AG09319 (cell line): ENCODE data around the gene DAGLA.

Source experiments
- DNase-seq: peaks from one replicate; pipeline ENCODE4 v3.0.0-alpha.2; 2010; ENCODE audit warnings: low read depth; ENCODE audit errors: extremely low read depth
- TF ChIP-seq, protein P1 (sequence below): IDR thresholded peaks from 2 replicates; pipeline ENCODE4 v1.5.1; 2011; ENCODE audit warnings: low read depth, mild to moderate bottlenecking, inconsistent platforms, low read length, moderate library complexity

DAGLA gene

DNA sequence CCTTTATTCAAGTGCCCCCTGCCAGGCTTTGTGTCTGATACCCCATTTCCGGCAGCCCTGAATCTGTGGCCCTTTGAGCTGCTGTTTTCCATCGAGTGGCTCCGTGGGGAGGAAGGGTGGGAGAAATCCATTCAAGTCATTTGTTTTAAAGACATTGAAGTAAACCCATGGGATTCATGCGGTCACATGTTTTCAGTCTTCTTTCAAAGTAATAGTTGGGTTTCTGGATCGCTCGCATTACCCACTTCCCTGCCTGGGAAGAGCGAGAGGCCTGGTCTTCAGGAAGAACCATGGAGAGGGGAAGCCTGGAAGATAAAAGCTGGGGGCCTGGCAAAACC, 14.4 kb downstream of the DAGLA start:
- TF ChIP-seq, protein P1, sequence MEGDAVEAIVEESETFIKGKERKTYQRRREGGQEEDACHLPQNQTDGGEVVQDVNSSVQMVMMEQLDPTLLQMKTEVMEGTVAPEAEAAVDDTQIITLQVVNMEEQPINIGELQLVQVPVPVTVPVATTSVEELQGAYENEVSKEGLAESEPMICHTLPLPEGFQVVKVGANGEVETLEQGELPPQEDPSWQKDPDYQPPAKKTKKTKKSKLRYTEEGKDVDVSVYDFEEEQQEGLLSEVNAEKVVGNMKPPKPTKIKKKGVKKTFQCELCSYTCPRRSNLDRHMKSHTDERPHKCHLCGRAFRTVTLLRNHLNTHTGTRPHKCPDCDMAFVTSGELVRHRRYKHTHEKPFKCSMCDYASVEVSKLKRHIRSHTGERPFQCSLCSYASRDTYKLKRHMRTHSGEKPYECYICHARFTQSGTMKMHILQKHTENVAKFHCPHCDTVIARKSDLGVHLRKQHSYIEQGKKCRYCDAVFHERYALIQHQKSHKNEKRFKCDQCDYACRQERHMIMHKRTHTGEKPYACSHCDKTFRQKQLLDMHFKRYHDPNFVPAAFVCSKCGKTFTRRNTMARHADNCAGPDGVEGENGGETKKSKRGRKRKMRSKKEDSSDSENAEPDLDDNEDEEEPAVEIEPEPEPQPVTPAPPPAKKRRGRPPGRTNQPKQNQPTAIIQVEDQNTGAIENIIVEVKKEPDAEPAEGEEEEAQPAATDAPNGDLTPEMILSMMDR: no peak

DNA sequence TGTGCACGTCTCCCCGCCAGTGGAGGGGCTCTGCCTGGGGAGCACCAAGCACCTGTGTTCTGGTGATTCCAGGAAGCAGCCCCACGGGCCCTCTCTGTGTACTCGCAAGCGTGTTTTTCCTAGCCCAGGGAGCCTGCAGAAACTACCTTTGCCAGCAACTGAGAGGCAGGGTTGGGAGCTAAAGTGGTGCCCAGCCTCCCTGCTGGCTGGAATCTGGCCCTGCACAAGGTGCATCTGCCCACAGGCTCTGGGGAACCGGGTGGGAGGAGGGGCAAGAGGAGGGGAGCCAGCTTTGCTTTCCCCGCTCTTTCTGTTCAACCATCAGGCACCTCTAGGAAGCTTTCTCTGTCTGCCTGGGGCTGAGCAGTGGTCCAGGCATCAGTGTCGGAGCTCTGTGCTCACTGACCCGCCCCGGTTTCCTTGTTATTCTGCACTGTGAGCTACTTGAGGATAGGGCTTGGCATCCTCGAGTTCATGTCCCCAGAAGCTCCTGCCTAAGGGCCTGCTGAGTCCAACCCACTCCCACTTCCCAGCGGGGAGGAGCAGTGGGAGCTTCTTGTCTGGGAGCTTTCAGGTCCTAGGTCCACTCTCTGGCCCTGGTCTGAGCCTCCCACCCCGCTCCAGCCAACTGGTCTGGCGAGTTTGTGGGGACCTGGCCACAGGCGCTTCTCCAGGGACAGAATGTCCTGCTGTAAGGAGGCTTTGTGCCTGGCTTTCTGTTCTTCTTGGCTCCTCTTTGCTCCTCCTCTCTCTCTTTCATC, 14.9 kb downstream of the DAGLA start:
- TF ChIP-seq, protein P1: no peak; the same call in none of the 2 replicates
- DNase-seq: no peak

More for the DNA sequence above, 14.4 kb downstream of the DAGLA start:
- no peak for DNase-seq

DNA sequence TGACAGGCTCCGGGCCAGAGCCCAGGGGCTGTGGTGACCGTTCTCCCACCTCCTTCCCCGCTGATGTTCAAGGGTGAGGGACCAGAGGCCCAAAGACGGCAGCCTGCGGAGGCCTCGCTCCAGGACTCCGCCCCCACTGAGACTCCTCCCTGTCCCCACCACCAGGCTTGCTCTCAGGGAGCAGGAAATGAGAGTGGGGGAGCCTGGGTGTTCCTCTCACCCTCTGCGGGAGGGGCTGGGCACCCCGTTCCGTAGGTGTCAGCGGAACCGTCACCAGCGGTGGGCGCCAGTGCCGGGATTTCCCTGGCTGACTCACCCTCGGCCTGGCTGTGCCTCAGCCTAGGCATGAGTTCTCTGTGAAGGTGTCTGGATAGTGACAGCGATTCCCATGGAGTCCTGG, 15.7 kb downstream of the DAGLA start:
- DNase-seq: no peak
- TF ChIP-seq, protein P1: no peak

DNA sequence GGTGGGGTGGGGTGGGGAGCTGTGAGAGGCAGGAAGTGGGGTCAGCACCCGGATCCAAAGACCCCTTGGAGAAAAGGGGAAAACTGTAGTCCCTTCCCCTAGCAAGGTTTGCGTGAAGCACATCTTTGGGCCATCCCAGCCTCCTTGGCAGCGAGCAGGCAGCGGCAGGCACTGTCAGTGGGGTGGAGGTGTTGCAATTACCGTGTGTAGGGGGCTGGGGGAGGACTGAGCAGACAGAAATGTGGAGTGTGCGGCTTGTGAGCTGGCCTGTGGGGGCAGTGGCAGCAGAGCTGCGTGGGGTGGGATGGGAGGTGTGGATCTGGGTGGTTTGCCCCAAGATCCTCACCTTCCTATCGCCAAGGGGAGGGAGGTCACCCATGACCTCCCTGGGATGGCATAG, 16.4 kb downstream of the DAGLA start:
- DNase-seq: no peak
- TF ChIP-seq, protein P1: no peak

DNA sequence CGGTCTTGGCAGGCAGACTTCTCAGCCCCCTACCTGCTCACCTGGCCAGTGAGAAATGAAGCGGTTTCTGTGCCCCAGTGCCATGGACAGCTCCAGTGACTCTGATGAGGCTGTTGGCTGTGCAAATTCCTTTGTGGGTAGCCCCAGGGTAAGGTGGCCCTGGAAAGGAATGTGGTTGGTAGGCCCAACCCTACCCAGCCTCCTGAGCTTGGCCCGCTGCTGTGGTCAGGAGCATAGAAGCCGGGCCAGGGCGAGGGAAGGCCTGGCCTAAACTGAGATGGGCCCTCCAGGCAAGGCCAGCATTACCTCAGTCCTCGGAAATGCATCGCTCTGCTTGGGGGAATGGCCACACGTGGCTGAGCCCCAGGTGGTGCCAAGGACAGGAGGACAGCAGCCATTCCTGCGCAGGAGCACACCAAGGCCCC, 16.9 kb downstream of the DAGLA start:
- TF ChIP-seq, protein P1: no peak
- no peak for DNase-seq

DNA sequence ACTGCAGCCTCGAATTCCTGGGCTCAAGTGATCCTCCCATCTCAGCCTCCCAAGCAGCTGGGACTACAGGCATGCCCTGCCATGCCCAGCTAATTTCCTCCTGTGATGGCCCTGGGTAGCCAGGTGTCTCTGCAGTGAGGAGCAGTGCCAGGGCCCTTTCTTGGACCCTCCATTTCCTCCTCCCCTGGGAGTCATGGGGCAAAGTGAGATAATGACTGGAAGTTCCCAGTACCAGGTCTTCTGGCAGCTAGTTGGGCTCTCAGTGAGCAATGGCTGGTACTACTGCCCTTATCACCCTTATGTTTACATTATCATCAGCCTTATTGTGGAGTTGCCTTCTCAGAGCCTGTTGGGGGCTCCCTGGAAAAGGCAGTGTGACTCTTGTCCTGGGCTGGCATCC, 17.6 kb downstream of the DAGLA start:
- TF ChIP-seq, protein P1: no peak
- no peak for DNase-seq

DNA sequence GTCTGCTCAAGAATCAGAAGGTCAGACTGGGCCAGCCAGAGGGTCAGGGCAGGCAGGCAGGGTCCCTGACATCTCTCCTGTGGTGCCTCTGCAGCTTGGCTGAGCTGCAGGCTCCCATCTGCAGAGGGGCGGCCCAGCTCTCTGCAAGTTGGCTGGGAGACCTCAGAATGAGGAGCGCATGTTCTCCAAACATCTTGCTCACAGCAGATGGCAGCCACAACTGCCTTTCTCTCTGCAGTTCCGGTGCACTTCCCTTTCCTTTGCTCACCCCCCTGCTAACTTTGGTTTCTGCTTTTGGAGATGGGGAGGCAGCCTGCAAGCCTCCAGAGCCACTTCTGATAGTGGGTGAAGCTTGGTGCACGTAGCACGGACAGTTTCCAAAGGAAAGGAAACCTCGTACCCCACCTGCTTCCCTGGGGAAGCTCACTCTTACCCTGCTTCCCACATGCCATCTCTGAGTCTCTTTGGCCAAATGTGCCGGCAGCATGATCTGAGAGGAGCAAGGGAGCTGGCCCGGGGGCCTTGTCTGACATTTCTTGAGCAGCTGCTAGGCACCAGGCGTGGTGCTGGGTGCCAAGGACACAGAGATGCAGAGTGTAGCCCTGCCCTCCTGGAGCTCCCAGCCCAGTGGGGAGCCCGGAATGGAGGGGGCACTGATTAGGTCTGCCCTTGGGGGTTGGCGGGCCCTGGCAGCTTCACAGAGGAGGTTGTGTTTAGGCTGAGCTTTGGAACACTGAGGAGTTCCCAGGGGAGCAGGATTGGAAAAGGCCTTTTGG, 18.2 kb downstream of the DAGLA start:
- DNase-seq: no peak
- TF ChIP-seq, protein P1: no peak
